ENCODE measurements around the gene YWHAG.
"Not testable (repeated sequence)": the region's sequence is repeated elsewhere in the genome, so short reads cannot be mapped to it uniquely, and the experiment has no call there.

Gene YWHAG

GRCh38 chr7:76346097-76346496 lies 12.7 kb downstream of the YWHAG start:
- DNase-seq: no peak

- no peak for DNase-seq
These were observed 14.9 kb downstream of the YWHAG start for GRCh38 chr7:76343931-76344321.

- DNase-seq: no peak
These were observed 15.4 kb downstream of the YWHAG start for GRCh38 chr7:76343294-76343930.

- no peak for DNase-seq
These were observed 16.6 kb downstream of the YWHAG start for GRCh38 chr7:76342222-76342621.

- DNase-seq: no peak
These were observed 18.1 kb downstream of the YWHAG start for GRCh38 chr7:76340617-76341131.

- no peak for DNase-seq
These were observed 20.3 kb downstream of the YWHAG start for GRCh38 chr7:76338298-76339084.

- no peak for DNase-seq
These were observed 21.6 kb downstream of the YWHAG start for GRCh38 chr7:76337147-76337546.

GRCh38 chr7:76336094-76336493 lies 22.7 kb downstream of the YWHAG start:
- no peak for DNase-seq

GRCh38 chr7:76335417-76335816 lies 23.4 kb downstream of the YWHAG start:
- DNase-seq: not testable (repeated sequence)

- no peak for DNase-seq
These were observed 24.3 kb downstream of the YWHAG start for GRCh38 chr7:76334320-76334967.

- no peak for DNase-seq
These were observed 25.2 kb downstream of the YWHAG start for GRCh38 chr7:76333511-76334101.

- DNase-seq: no peak
These were observed 26.7 kb downstream of the YWHAG start for GRCh38 chr7:76332078-76332477.

GRCh38 chr7:76330673-76331072 lies 28.1 kb downstream of the YWHAG start:
- DNase-seq: no peak

GRCh38 chr7:76330261-76330660 lies 28.5 kb downstream of the YWHAG start:
- no peak for DNase-seq

GRCh38 chr7:76329479-76329878 lies 29.3 kb downstream of the YWHAG start:
- no peak for DNase-seq

GRCh38 chr7:76328389-76328788 lies 30.4 kb downstream of the YWHAG start:
- DNase-seq: no peak

- DNase-seq: no peak
These were observed 31.2 kb downstream of the YWHAG start for GRCh38 chr7:76327610-76328009.

GRCh38 chr7:76326646-76327233 lies 32.1 kb downstream of the YWHAG start:
- no peak for DNase-seq

GRCh38 chr7:76325811-76326210 lies 33.0 kb downstream of the YWHAG start:
- DNase-seq: no peak

- no peak for DNase-seq
These were observed 33.7 kb downstream of the YWHAG start for GRCh38 chr7:76325092-76325491.

GRCh38 chr7:76318488-76319353 lies 40.1 kb downstream of the YWHAG start:
- DNase-seq: peak; percentile 46

Data from activated CD4-positive, alpha-beta T cell treated with anti-CD3 and anti-CD28 coated beads for 1 hour (primary cell).